HepG2 (cell line): ENCODE data around the gene COL27A1. TPM values are rescaled to one million over a fixed set of nuclear protein-coding genes. Genes with fewer than 3 reads are reported as not detected.

ENCODE experiments used
- ATAC-seq: fragments of 200-7000 bp; cut with Tn5 transposase; 3 replicates; pipeline ENCODE4 v1.9.1; 2020; ENCODE audit warnings: mild to moderate bottlenecking, moderate library complexity
- BruUV-seq: library from RNA; stranded (reverse); fragments of 400-500 nt; replicated peaks from 2 replicates; lab custom pipeline; 2021; lab: Mats Ljungman, UMichigan
- CTCF ChIA-PET: fragments of 300-600 bp; formaldehyde crosslinking; extraction: SDS; loops from one replicate; lab custom pipeline; 2021; ENCODE audit warnings: low total read pairs, inconsistent platforms, low intra/inter-chr PET ratio; lab: Yijun Ruan, JAX
- POLR2A ChIA-PET: fragments of 350-600 bp; sonication (Branson Sonifier 250); formaldehyde crosslinking; loops from one replicate; lab custom pipeline; 2020; ENCODE audit warnings: antibody characterized with exemption, inconsistent platforms; lab: Yijun Ruan, JAX
- DNase-seq: peaks from one replicate; pipeline ENCODE4 v3.0.0-alpha.2; 2015; ENCODE audit warnings: low spot score
- FAIRE-seq: peaks from 3 replicates; lab custom pipeline; 2011; peaks lifted over from hg19 to GRCh38; lab: Jason Lieb, UNC
- H2AFZ ChIP-seq: one replicate; pipeline ENCODE4 v1.6.1; 2011; ENCODE audit warnings: low read length, inconsistent platforms
- H3K27ac ChIP-seq: fragments of 300-600 bp; 3 replicates; pipeline ENCODE4 v1.8.0; 2011; ENCODE audit warnings: mixed run types, mild to moderate bottlenecking, mixed read lengths, low read length, inconsistent platforms; ENCODE audit not compliant: insufficient read depth; ENCODE audit errors: extremely low read length
- H3K27me3 ChIP-seq, 2 experiments: fragments of 200-600 bp in 1 of 2; 2 replicates in 1 of 2; 3 replicates in 1 of 2; pipeline versions ENCODE4 v1.6.0 to v1.8.0; 2011; ENCODE audit warnings: low read length in 2 of 2, mild to moderate bottlenecking in 2 of 2, moderate library complexity in 2 of 2, inconsistent platforms in 1 of 2; ENCODE audit not compliant: insufficient read depth in 2 of 2, control insufficient read depth in 1 of 2
- H3K36me3 ChIP-seq, 2 experiments: fragments of 200-600 bp in 1 of 2; replicated peaks in 1 of 2; 2 replicates in 1 of 2; 3 replicates in 1 of 2; pipeline versions ENCODE4 v1.5.1 to v1.8.0; 2011; ENCODE audit warnings: low read length in 2 of 2, inconsistent platforms in 1 of 2; ENCODE audit not compliant: insufficient read depth in 2 of 2, control insufficient read depth in 1 of 2
- H3K4me1 ChIP-seq: 2 replicates; pipeline ENCODE4 v1.5.1; 2012; ENCODE audit warnings: low read length, inconsistent platforms; ENCODE audit not compliant: insufficient read depth
- H3K4me2 ChIP-seq: 2 replicates; pipeline ENCODE4 v1.6.0; 2011; ENCODE audit warnings: low read depth, low read length, inconsistent platforms
- H3K4me3 ChIP-seq, 3 experiments: fragments of 200-600 bp in 1 of 3; sonication (generic), shearing (Covaris generic) in 1 of 3; replicated peaks in 1 of 3; 2 replicates each; pipeline ENCODE4 v1.5.1; 2011 to 2016; ENCODE audit warnings: low read length in 3 of 3, inconsistent platforms in 2 of 3, low read depth in 2 of 3, mild to moderate bottlenecking in 2 of 3, control low read depth in 1 of 3, mixed read lengths in 1 of 3; ENCODE audit not compliant: insufficient read depth in 1 of 3
- H3K79me2 ChIP-seq: one replicate; pipeline ENCODE4 v1.6.1; 2011; ENCODE audit warnings: low read length, inconsistent platforms; ENCODE audit not compliant: insufficient read depth
- H3K9ac ChIP-seq: 2 replicates; pipeline ENCODE4 v1.6.0; 2011; ENCODE audit warnings: mild to moderate bottlenecking, low read depth, low read length, inconsistent platforms; ENCODE audit not compliant: insufficient read depth
- H3K9me3 ChIP-seq: 2 replicates; pipeline ENCODE4 v1.5.1; 2012; ENCODE audit warnings: mild to moderate bottlenecking, low read length
- H4K20me1 ChIP-seq: 2 replicates; pipeline ENCODE4 v1.6.0; 2011; ENCODE audit warnings: inconsistent platforms, mild to moderate bottlenecking, low read length, moderate library complexity; ENCODE audit not compliant: insufficient read depth
- ETV6 ChIP-seq: sonication (generic); formaldehyde crosslinking; conservative IDR thresholded peaks from 2 replicates; pipeline ENCODE4 v1.4.0; 2020; ENCODE audit warnings: missing genetic modification reagents
- NCOA5 ChIP-seq: sonication (generic); formaldehyde crosslinking; IDR thresholded peaks from 2 replicates; pipeline ENCODE4 v1.4.0; 2020; ENCODE audit warnings: missing genetic modification reagents
- SATB2 ChIP-seq: sonication (generic); formaldehyde crosslinking; IDR thresholded peaks from 2 replicates; pipeline ENCODE4 v1.5.0; 2020; ENCODE audit warnings: missing genetic modification reagents
- ZNF383 ChIP-seq: sonication (generic); formaldehyde crosslinking; IDR thresholded peaks from 2 replicates; pipeline ENCODE4 v1.4.0; 2020; ENCODE audit warnings: missing genetic modification reagents, mild to moderate bottlenecking, borderline replicate concordance
- ZNF891 ChIP-seq: sonication (generic); formaldehyde crosslinking; IDR thresholded peaks from 2 replicates; pipeline ENCODE4 v1.5.0; 2020; ENCODE audit warnings: mild to moderate bottlenecking, missing genetic modification reagents
- WGBS: methylation state at CpG from one replicate; pipeline ENCODE4 v1.1.6; 2017; ENCODE audit warnings: low lambda C conversion rate; 5-methylcytosine and 5-hydroxymethylcytosine counted together
- in situ Hi-C: cut with HindIII; loops from 2 replicates; pipeline ENCODE4 v1.10.0; 2017; ENCODE audit warnings: low pct_unique_long_range_greater_than_20kb; ENCODE audit not compliant: extremely low pct_ligation_motif_present
- intact Hi-C: fragments of 100-400 bp; cut with micrococcal nuclease; formaldehyde crosslinking; loops from one replicate; pipeline ENCODE4 v1.10.0; 2022; ENCODE audit not compliant: unreplicated experiment
- polyA plus RNA-seq, 8 experiments: library from polyadenylated mRNA; depleted of rRNA in 3 of 8; stranded (reverse) in 7 of 8; unstranded in 1 of 8; fragments of >200 nt; fragmentation: Illumina TruSeq in 4 of 8; extraction: Trizol in 4 of 8; gene quantifications; 2 replicates each; pipeline versions ENCODE4 v1.2.1 to v1.2.3, GENCODE V29; 2011 to 2016; ENCODE audit warnings: low read depth in 4 of 8, missing spikeins in 1 of 8, mixed read lengths in 1 of 8; ENCODE audit not compliant: insufficient read depth in 1 of 8
- total RNA-seq, 5 experiments: library from RNA; depleted of rRNA; stranded (reverse); fragments of >200 nt; fragmentation: Illumina TruSeq; extraction: Trizol; gene quantifications; 2 replicates each; pipeline ENCODE4 v1.2.3, GENCODE V29; 2016; ENCODE audit warnings: low read depth in 1 of 5
- TF ChIP-seq, protein P1 (sequence below): sonication (generic); formaldehyde crosslinking; IDR thresholded peaks from 2 replicates; pipeline ENCODE4 v1.8.0; 2023; ENCODE audit warnings: mild to moderate bottlenecking, missing genetic modification reagents
- TF ChIP-seq, protein P2 (sequence below): IDR thresholded peaks from 2 replicates; pipeline ENCODE4 v1.6.1; 2016; ENCODE audit warnings: missing biosample characterization, missing genetic modification reagents, low read depth
- TF ChIP-seq, protein P3 (sequence below), 2 experiments: sonication (generic) in 1 of 2; formaldehyde crosslinking in 1 of 2; IDR thresholded peaks; 2 replicates each; pipeline versions ENCODE4 v1.6.1 to v1.9.0; 2014 to 2022; ENCODE audit warnings: antibody characterized with exemption in 1 of 2, borderline replicate concordance in 1 of 2, inconsistent platforms in 1 of 2, low read depth in 1 of 2, missing genetic modification reagents in 1 of 2

The COL27A1 gene
- total and polyA plus RNA-seq, 2 of the 13 experiments (the other 11 are each of a cell fraction or from before 2014, with no cell fraction given), result 71.3 to 89.1 TPM

DNA sequence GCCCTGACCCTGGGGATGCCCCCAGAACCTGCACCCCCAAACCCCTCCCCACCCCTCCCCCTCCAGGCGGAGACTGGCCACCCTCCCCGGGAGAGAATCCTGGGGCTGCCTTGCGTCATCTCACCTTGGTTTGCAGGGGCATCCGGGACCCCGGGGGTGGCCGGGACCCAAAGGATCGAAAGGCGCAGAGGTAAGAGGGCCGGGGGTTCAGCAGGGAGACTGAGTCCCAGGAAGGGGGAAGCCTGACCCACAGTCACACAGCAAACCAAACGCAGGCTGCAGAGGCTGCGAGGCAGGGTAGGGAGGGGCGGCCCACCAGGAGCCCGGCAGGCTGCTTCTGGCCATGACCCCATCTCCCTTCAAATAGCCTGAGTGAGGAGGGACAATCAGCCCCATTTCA lies 133.8 kb downstream of the COL27A1 start:
- H3K9me3 ChIP-seq, result 0 out of 2 replicates have a peak, but pooled peaks cover under 1% of the 10 kb centered on the region
- no peak overlapping the region for H2AFZ ChIP-seq
- no peak overlapping the region for H3K4me3 ChIP-seq
- ChIA-PET CTCF (no interaction called here), POLR2A (no interaction called here)
- FAIRE-seq (no peak), ATAC-seq (no peak), DNase-seq (no peak)
- no peaks in the 10 kb centered on the region for H3K79me2 ChIP-seq
- peaks cover 44 to 78% of the 10 kb centered on the region in 2 experiments for H3K36me3 ChIP-seq
- H3K4me2 ChIP-seq, result no peak overlapping the region
- in situ Hi-C loops, result no loop called here
- no peak overlapping the region for H3K27ac ChIP-seq
- WGBS, result 93% methylated on average over 12 of the region's 13 CpGs
- TF ChIP-seq ETV6 (CRISPR knock-in tag) (no peak), ZNF891 (CRISPR knock-in tag) (no peak), SATB2 (CRISPR knock-in tag) (no peak), NCOA5 (CRISPR knock-in tag) (no peak), ZNF383 (no peak)
- TF ChIP-seq, protein P1, sequence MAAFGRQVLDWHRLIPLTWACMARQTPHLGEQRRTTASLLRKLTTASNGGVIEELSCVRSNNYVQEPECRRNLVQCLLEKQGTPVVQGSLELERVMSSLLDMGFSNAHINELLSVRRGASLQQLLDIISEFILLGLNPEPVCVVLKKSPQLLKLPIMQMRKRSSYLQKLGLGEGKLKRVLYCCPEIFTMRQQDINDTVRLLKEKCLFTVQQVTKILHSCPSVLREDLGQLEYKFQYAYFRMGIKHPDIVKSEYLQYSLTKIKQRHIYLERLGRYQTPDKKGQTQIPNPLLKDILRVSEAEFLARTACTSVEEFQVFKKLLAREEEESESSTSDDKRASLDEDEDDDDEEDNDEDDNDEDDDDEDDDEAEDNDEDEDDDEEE (CRISPR knock-in tag), result no peak
- TF ChIP-seq, protein P2, sequence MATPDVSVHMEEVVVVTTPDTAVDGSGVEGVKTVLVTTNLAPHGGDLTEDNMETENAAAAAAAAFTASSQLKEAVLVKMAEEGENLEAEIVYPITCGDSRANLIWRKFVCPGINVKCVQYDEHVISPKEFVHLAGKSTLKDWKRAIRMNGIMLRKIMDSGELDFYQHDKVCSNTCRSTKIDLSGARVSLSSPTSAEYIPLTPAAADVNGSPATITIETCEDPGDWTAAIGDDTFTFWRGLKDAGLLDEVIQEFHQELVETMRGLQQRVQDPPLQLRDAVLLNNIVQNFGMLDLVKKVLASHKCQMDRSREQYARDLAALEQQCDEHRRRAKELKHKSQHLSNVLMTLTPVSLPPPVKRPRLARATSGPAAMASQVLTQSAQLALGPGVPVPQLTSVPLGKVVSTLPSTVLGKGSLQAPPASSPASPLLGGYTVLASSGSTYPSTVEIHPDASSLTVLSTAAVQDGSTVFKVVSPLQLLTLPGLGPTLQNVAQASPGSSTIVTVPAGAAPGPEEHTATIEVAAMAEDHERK (CRISPR knock-in tag), result no peak
- TF ChIP-seq, protein P3, sequence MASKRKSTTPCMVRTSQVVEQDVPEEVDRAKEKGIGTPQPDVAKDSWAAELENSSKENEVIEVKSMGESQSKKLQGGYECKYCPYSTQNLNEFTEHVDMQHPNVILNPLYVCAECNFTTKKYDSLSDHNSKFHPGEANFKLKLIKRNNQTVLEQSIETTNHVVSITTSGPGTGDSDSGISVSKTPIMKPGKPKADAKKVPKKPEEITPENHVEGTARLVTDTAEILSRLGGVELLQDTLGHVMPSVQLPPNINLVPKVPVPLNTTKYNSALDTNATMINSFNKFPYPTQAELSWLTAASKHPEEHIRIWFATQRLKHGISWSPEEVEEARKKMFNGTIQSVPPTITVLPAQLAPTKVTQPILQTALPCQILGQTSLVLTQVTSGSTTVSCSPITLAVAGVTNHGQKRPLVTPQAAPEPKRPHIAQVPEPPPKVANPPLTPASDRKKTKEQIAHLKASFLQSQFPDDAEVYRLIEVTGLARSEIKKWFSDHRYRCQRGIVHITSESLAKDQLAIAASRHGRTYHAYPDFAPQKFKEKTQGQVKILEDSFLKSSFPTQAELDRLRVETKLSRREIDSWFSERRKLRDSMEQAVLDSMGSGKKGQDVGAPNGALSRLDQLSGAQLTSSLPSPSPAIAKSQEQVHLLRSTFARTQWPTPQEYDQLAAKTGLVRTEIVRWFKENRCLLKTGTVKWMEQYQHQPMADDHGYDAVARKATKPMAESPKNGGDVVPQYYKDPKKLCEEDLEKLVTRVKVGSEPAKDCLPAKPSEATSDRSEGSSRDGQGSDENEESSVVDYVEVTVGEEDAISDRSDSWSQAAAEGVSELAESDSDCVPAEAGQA (IDR thresholded peaks at IDR 0.05; ENCODE audit: low read depth), result no peak
- TF ChIP-seq, protein P3 (CRISPR knock-in tag; IDR thresholded peaks at IDR 0.05; ENCODE audit: borderline replicate concordance), result no peak
- no TSS peak for BruUV-seq
- no peak overlapping the region for H3K9ac ChIP-seq
- H4K20me1 ChIP-seq, result no peaks in the 10 kb centered on the region
- H3K27me3 ChIP-seq, result no peaks in the 10 kb centered on the region
- H3K4me1 ChIP-seq, result no peaks in the 10 kb centered on the region
- intact Hi-C loops, result no loop called here
